ENCODE data around the gene YKT6.

YKT6 gene

GRCh38 chr7:44188480-44189225, 12.1 kb upstream of the YKT6 start:
- Histone ChIP-seq H3K9me3 (replicated peaks in 1 of 11) (no peaks in the 10 kb centered on the region), H3K4me3 (no peak overlapping the region), H3K4me2 (peak overlapping the region in 1 of 11 experiments; percentile 37; a peak in 1 of 22 replicates), H3K4me1 (peaks cover 0 to 35% (median 11%) of the 10 kb centered on the region in 10 experiments; a peak in 12 of 20 replicates), H3K27ac (no peak overlapping the region), H3K27me3 (no peaks in the 10 kb centered on the region), H3K36me3 (no peaks in the 10 kb centered on the region), H4K20me1 (no peaks in the 10 kb centered on the region), H3K9ac (no peak overlapping the region)
- TF ChIP-seq Cebpa-rat (IDR thresholded peaks at IDR 0.05) = no peak

DNA sequence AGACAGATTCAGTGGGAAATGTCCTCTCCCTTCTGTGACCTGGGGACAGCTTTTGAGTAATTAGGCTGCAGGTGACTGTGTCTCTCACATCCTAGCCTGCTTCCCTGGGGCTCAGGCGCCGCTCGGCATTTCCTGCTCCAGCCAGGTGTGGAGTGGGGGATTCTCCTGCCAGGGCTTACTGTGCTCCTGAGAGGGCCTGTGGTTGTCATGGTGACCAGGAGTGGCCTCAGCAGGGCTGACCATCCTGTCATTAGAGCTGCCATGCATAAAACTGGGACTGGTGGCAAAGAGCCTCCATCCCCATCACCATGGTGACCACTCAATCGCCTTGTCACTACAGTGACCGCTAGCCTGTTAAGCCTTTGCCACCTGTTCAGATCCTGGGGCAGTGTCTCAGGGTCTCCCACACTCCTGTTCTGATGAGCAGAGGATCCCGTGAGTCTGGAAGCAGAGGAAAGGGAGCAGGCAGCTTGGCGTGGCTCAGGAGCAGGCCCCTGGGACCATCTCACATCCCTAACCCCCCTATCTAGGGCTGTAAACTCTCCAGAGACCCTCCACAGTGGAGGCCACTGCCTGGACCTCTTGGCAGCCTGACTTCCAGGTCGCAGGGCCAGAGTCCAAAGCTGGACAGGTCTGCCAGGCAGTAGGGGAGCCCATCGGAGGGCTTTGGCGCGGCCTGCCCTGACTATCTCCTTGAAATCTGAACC, 11.3 kb upstream of the YKT6 start, which contains the start of gene GCK:
GCK (minus strand) TSS at position 154 of the 707 bp plus-strand sequence. CDS start 486 bp downstream, outside the sequence.
- Histone ChIP-seq H4K20me1 (no peaks in the 10 kb centered on the region), H3K9ac (no peak within 1 kb of the TSS), H3K4me2 (peak within 1 kb of the TSS in 1 of 11 experiments; percentile 37; a peak in 1 of 22 replicates), H3K27ac (no peak within 1 kb of the TSS), H3K27me3 (no peaks in the 10 kb centered on the region), H3K36me3 (no peaks in the 10 kb centered on the region), H3K4me3 (no peak within 1 kb of the TSS), H3K4me1 (peaks cover 0 to 33% (median 11%) of the 10 kb centered on the region in 10 experiments; a peak in 12 of 20 replicates), H3K9me3 (replicated peaks in 1 of 11) (peaks cover 0 to 5% (median 0%) of the 10 kb centered on the region in 11 experiments; a peak in 1 of 22 replicates)
- no peak for TF ChIP-seq Cebpa-rat (IDR thresholded peaks at IDR 0.05)

DNA sequence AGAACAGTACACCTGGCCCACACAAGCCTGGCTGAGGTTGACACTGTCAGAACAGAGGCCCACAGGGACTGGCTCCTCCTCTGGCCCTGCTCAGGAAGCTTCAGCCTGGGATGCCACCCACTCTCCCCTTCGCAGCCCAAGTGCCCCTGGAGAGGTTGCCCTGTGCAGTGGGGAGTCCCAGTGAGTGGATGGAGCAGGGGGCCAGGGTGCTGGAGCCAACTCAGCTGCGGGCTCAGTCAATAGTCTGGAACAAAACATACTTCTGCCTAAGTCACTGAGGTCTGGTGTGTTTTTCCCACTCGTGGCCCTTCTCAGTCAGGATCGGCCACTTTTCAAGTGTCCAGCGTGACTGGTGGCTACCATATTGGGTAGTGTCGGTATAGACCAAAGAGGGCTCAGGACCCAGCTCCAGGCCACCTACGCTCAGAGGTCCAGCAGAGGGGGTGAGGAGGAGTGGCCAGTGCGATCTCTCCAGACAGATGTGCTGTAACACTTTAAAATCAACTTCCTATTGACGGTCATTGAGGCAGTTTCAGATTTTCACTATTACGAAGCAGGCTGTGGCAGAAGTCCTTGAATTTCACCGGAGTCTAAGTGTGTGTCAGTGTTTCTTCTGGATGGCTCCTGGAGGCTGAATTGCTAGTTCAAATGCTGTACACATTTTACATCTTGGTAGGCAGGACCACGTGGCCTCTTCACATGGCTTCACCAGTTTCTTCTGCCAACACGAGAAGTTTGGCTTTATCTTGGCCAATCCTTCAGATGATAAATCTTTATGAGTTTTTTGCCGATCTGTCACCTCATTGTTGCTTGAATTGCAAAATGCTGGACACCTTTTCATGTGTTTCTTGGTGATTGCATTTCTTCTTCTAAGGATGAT, 10.5 kb upstream of the YKT6 start:
- H3K9ac ChIP-seq = no peak overlapping the region
- peaks cover 0 to 25% (median 4%) of the 10 kb centered on the region in 10 experiments; a peak in 11 of 20 replicates for H3K4me1 ChIP-seq
- H3K36me3 ChIP-seq = no peaks in the 10 kb centered on the region
- no peak for TF ChIP-seq Cebpa-rat (IDR thresholded peaks at IDR 0.05)
- H3K9me3 ChIP-seq (replicated peaks in 1 of 11) = peaks cover 0 to 6% (median 0%) of the 10 kb centered on the region in 11 experiments; a peak in 1 of 22 replicates
- H3K27ac ChIP-seq = no peak overlapping the region
- H3K4me3 ChIP-seq = no peak overlapping the region
- H3K27me3 ChIP-seq = no peaks in the 10 kb centered on the region
- H4K20me1 ChIP-seq = no peaks in the 10 kb centered on the region
- H3K4me2 ChIP-seq = no peak overlapping the region

- TF ChIP-seq Cebpa-rat (IDR thresholded peaks at IDR 0.05) = no peak
- H3K9ac ChIP-seq = no peak overlapping the region
- no peak overlapping the region for H3K27ac ChIP-seq
- peaks cover 0 to 27% (median 4%) of the 10 kb centered on the region in 10 experiments; a peak in 12 of 20 replicates for H3K4me1 ChIP-seq
- H3K36me3 ChIP-seq = no peaks in the 10 kb centered on the region
- no peaks in the 10 kb centered on the region for H3K27me3 ChIP-seq
- no peak overlapping the region for H3K4me3 ChIP-seq
- H3K4me2 ChIP-seq = no peak overlapping the region
- H3K9me3 ChIP-seq (replicated peaks in 1 of 11) = peaks cover 0 to 6% (median 0%) of the 10 kb centered on the region in 11 experiments; a peak in 1 of 22 replicates
- no peaks in the 10 kb centered on the region for H4K20me1 ChIP-seq
Measured at GRCh38 chr7:44191171-44191570, 9.6 kb upstream of the YKT6 start.

GRCh38 chr7:44193011-44193802, 7.6 kb upstream of the YKT6 start:
- Histone ChIP-seq H3K4me1 (peaks cover 0 to 14% (median 9%) of the 10 kb centered on the region in 10 experiments; a peak in 11 of 20 replicates), H4K20me1 (no peaks in the 10 kb centered on the region), H3K36me3 (no peaks in the 10 kb centered on the region), H3K4me3 (no peak overlapping the region), H3K9ac (no peak overlapping the region), H3K27ac (no peak overlapping the region), H3K4me2 (no peak overlapping the region), H3K27me3 (no peaks in the 10 kb centered on the region), H3K9me3 (replicated peaks in 1 of 11) (peaks cover 0 to 6% (median 0%) of the 10 kb centered on the region in 11 experiments; a peak in 1 of 22 replicates)
- TF ChIP-seq Cebpa-rat (IDR thresholded peaks at IDR 0.05) = no peak

- H3K27me3 ChIP-seq = no peaks in the 10 kb centered on the region
- no peaks in the 10 kb centered on the region for H3K36me3 ChIP-seq
- H3K4me3 ChIP-seq = no peak overlapping the region
- no peak overlapping the region for H3K27ac ChIP-seq
- H3K9me3 ChIP-seq (replicated peaks in 1 of 11) = peaks cover 0 to 6% (median 0%) of the 10 kb centered on the region in 11 experiments; a peak in 1 of 22 replicates
- no peak for TF ChIP-seq Cebpa-rat (IDR thresholded peaks at IDR 0.05)
- H4K20me1 ChIP-seq = no peaks in the 10 kb centered on the region
- H3K4me2 ChIP-seq = no peak overlapping the region
- H3K9ac ChIP-seq = no peak overlapping the region
- peaks cover 0 to 14% (median 9%) of the 10 kb centered on the region in 10 experiments; a peak in 11 of 20 replicates for H3K4me1 ChIP-seq
Measured at GRCh38 chr7:44194069-44194468, 6.7 kb upstream of the YKT6 start.

DNA sequence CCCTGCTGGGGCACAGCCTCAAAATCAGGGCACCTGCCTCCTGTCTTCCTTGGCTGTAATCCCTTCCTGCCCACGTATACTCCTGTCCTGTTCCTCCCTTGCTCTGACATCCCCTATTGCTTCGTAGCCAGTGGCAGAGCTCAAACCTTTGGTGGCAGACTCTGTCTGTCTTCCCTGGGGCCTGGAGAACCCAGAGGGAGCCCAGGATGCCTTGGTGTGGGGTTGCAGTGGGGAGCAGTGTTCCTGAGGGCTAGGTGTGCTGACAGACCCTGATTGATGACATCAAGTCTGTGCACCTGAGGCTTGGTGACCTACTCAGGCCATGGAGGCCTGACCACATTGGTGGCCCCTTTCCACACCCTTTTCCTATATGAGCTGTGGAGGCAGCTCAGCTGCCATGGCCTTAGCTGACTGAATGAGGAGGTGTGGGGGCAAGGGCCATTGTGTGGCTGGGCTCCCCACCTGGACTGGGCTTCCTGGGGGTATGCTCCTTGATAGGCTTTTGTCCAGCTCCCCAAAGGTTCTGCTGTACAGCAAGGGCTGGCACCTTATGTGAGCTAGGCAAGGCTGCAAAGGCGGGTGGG, 6.1 kb upstream of the YKT6 start:
- H4K20me1 ChIP-seq = no peaks in the 10 kb centered on the region
- no peak overlapping the region for H3K4me3 ChIP-seq
- peaks cover 0 to 14% (median 9%) of the 10 kb centered on the region in 10 experiments; a peak in 11 of 20 replicates for H3K4me1 ChIP-seq
- no peaks in the 10 kb centered on the region for H3K36me3 ChIP-seq
- no peaks in the 10 kb centered on the region for H3K27me3 ChIP-seq
- H3K9me3 ChIP-seq (replicated peaks in 1 of 11) = peaks cover 0 to 6% (median 0%) of the 10 kb centered on the region in 11 experiments; a peak in 1 of 22 replicates
- TF ChIP-seq Cebpa-rat (IDR thresholded peaks at IDR 0.05) = no peak
- no peak overlapping the region for H3K9ac ChIP-seq
- no peak overlapping the region for H3K4me2 ChIP-seq
- no peak overlapping the region for H3K27ac ChIP-seq

DNA sequence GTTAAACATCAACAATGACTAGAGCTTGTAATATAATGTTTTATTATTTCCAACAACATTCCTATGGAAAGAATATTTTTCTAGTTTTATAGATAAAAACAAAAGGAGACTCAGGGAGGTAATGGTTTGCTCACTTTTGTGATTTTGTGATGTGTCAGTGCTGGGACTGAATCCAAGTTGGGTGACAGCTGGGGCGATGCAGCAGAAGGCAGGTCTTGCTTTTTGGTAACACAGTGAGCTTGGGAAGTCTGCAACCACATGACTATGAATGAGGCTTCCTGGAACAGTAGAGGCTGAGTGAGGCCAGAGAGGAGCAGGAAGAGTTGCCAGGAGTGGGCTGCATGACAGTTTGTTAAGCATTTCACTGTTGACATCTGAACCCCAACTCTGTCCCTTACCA, 4.9 kb upstream of the YKT6 start:
- H3K4me3 ChIP-seq = no peak overlapping the region
- no peaks in the 10 kb centered on the region for H4K20me1 ChIP-seq
- peaks cover 0 to 6% (median 0%) of the 10 kb centered on the region in 11 experiments; a peak in 1 of 22 replicates for H3K9me3 ChIP-seq (replicated peaks in 1 of 11)
- H3K27ac ChIP-seq = no peak overlapping the region
- H3K9ac ChIP-seq = no peak overlapping the region
- TF ChIP-seq Cebpa-rat (IDR thresholded peaks at IDR 0.05) = no peak
- H3K4me1 ChIP-seq = peaks cover 0 to 14% (median 9%) of the 10 kb centered on the region in 10 experiments; a peak in 11 of 20 replicates
- peak overlapping the region in 6 of 11 experiments; percentile 10 to 43 (median 23); a peak in 6 of 22 replicates for H3K4me2 ChIP-seq
- no peaks in the 10 kb centered on the region for H3K27me3 ChIP-seq
- H3K36me3 ChIP-seq = no peaks in the 10 kb centered on the region

Measured in BLaER1 treated with 17β-estradiol and CSF1 and Interleukin-3, amounts not matched to agents 10 nM and 100 nM (cell line).